Liver (tissue), 9 donors: ENCODE results near the gene PRKAR1B. TPM values are rescaled to one million over a fixed set of nuclear protein-coding genes. Genes with fewer than 3 reads are reported as not detected.

Experiments
- DNase-seq: peaks from one replicate; pipeline ENCODE4 v3.0.0-alpha.2; 2017; ENCODE audit warnings: low spot score
- H3K27ac ChIP-seq, 2 donors: one replicate each; pipeline ENCODE4 v1.7.0; 2013; ENCODE audit warnings: inconsistent platforms in 2 of 2, low read length in 2 of 2, control low read depth in 1 of 2, low read depth in 1 of 2, mild to moderate bottlenecking in 1 of 2
- H3K27me3 ChIP-seq, 4 donors: one replicate each; pipeline versions ENCODE4 v1.6.1 to v1.7.0; 2013; ENCODE audit warnings: low read length in 3 of 4, inconsistent platforms in 1 of 4, mild to moderate bottlenecking in 1 of 4, moderate library complexity in 1 of 4; ENCODE audit not compliant: control insufficient read depth in 4 of 4, insufficient read depth in 4 of 4
- H3K36me3 ChIP-seq, 4 donors: one replicate each; pipeline versions ENCODE4 v1.6.1 to v1.7.0; 2013; ENCODE audit warnings: low read length in 3 of 4, mild to moderate bottlenecking in 3 of 4, low read depth in 1 of 4, moderate library complexity in 1 of 4; ENCODE audit not compliant: control insufficient read depth in 4 of 4, insufficient read depth in 3 of 4
- H3K4me1 ChIP-seq, 4 donors: one replicate each; pipeline versions ENCODE4 v1.6.1 to v1.7.0; 2013; ENCODE audit warnings: low read length in 3 of 4, mild to moderate bottlenecking in 3 of 4, moderate library complexity in 1 of 4; ENCODE audit not compliant: control insufficient read depth in 4 of 4, insufficient read depth in 4 of 4
- H3K4me3 ChIP-seq, 3 donors: one replicate each; pipeline versions ENCODE4 v1.6.1 to v1.7.0; 2013; ENCODE audit warnings: low read length in 3 of 3, control low read depth in 1 of 3, low read depth in 1 of 3, mild to moderate bottlenecking in 1 of 3
- H3K9ac ChIP-seq, 2 donors: one replicate each; pipeline ENCODE4 v1.7.0; 2013; ENCODE audit warnings: low read length in 2 of 2, mild to moderate bottlenecking in 2 of 2, moderate library complexity in 2 of 2, control low read depth in 1 of 2, low read depth in 1 of 2
- H3K9me3 ChIP-seq, 4 donors: one replicate each; pipeline versions ENCODE4 v1.6.1 to v1.7.0; 2013; ENCODE audit warnings: low read length in 3 of 4; ENCODE audit not compliant: control insufficient read depth in 4 of 4
- ATF3 ChIP-seq: IDR thresholded peaks from 2 replicates; pipeline ENCODE4 v1.6.1; 2016; ENCODE audit warnings: antibody characterized with exemption
- CTCF ChIP-seq: fragments of 150-350 bp; IDR thresholded peaks from 2 replicates; pipeline ENCODE4 v1.5.1; 2017; ENCODE audit warnings: improper control_type of control experiment, low read depth, low read length; ENCODE audit not compliant: missing input control
- EGR1 ChIP-seq, 2 donors: IDR thresholded peaks; 2 replicates each; pipeline ENCODE4 v1.6.1; 2016 to 2018; ENCODE audit warnings: antibody characterized with exemption in 2 of 2, low read depth in 2 of 2
- FOXA1 ChIP-seq: IDR thresholded peaks from 2 replicates; pipeline ENCODE4 v1.6.1; 2016; ENCODE audit warnings: antibody characterized with exemption
- FOXA2 ChIP-seq: IDR thresholded peaks from 2 replicates; pipeline ENCODE4 v1.6.1; 2016; ENCODE audit warnings: antibody characterized with exemption
- GABPA ChIP-seq, 2 donors: IDR thresholded peaks in 1 of 2; conservative IDR thresholded peaks in 1 of 2; 2 replicates each; pipeline ENCODE4 v1.6.1; 2016; ENCODE audit warnings: antibody characterized with exemption in 2 of 2, mild to moderate bottlenecking in 1 of 2, moderate library complexity in 1 of 2
- HNF4A ChIP-seq, 2 donors: conservative IDR thresholded peaks; 2 replicates each; pipeline ENCODE4 v1.6.1; 2016; ENCODE audit warnings: antibody characterized with exemption in 2 of 2, mild to moderate bottlenecking in 2 of 2
- HNF4G ChIP-seq: IDR thresholded peaks from 2 replicates; pipeline ENCODE4 v1.6.1; 2016; ENCODE audit warnings: antibody characterized with exemption
- JUND ChIP-seq, 2 donors: IDR thresholded peaks; 2 replicates each; pipeline ENCODE4 v1.6.1; 2016; ENCODE audit warnings: antibody characterized with exemption in 2 of 2
- MAX ChIP-seq: IDR thresholded peaks from 2 replicates; pipeline ENCODE4 v1.6.1; 2016; ENCODE audit warnings: antibody characterized with exemption
- NR2F2 ChIP-seq: IDR thresholded peaks from 2 replicates; pipeline ENCODE4 v1.6.1; 2016; ENCODE audit warnings: antibody characterized with exemption
- RAD21 ChIP-seq, 2 donors: IDR thresholded peaks; 2 replicates each; pipeline ENCODE4 v1.6.1; 2016; ENCODE audit warnings: antibody characterized with exemption in 2 of 2, mild to moderate bottlenecking in 2 of 2
- REST ChIP-seq: IDR thresholded peaks from 2 replicates; pipeline ENCODE4 v1.6.1; 2016; ENCODE audit warnings: antibody characterized with exemption, mild to moderate bottlenecking
- RXRA ChIP-seq, 2 donors: IDR thresholded peaks; 2 replicates each; pipeline ENCODE4 v1.6.1; 2017 to 2018; ENCODE audit warnings: antibody characterized with exemption in 2 of 2, mild to moderate bottlenecking in 1 of 2
- SP1 ChIP-seq: IDR thresholded peaks from 2 replicates; pipeline ENCODE4 v1.6.1; 2018; ENCODE audit warnings: antibody characterized with exemption, mild to moderate bottlenecking
- TAF1 ChIP-seq: conservative IDR thresholded peaks from 2 replicates; pipeline ENCODE4 v1.6.1; 2016; ENCODE audit warnings: antibody characterized with exemption, mild to moderate bottlenecking
- YY1 ChIP-seq: IDR thresholded peaks from 2 replicates; pipeline ENCODE4 v1.6.1; 2016; ENCODE audit warnings: antibody characterized with exemption, mild to moderate bottlenecking
- ZBTB33 ChIP-seq: IDR thresholded peaks from 2 replicates; pipeline ENCODE4 v1.6.1; 2016; ENCODE audit warnings: antibody characterized with exemption
- WGBS: extraction: QIAGEN DNeasy Blood & Tissue Kit; methylation state at CpG from one replicate; pipeline ENCODE4 v1.1.7; 2013; 5-methylcytosine and 5-hydroxymethylcytosine counted together
- polyA plus RNA-seq, 2 donors: library from polyadenylated mRNA; stranded (reverse) in 1 of 2; unstranded in 1 of 2; fragments of 200-250 nt in 1 of 2; fragments of >200 nt in 1 of 2; fragmentation: Nextera tagmentation in 1 of 2; extraction: Ambion mirVana in 1 of 2; gene quantifications; one replicate each; pipeline versions ENCODE4 v1.2.1 to v1.2.3, GENCODE V29; 2013 to 2015
- total RNA-seq, 2 donors: library from RNA; depleted of rRNA; stranded (reverse); fragments of >200 nt; gene quantifications; one replicate each; pipeline ENCODE4 v1.2.3, GENCODE V29; 2014
- donor health status: healthy.
- donor health status: healthy.
- donor health status: healthy.
- donor health status: healthy.
- donor health status: healthy.

PRKAR1B gene
- total and polyA plus RNA-seq, 4 donors: 11.1 to 14.4 (median 12.4) TPM

GRCh38 chr7:584820-585219 lies 142.3 kb downstream of the PRKAR1B start:
- Histone ChIP-seq H3K4me3 (no peak overlapping the region), H3K9ac (no peak overlapping the region), H3K4me1 (no peaks in the 10 kb centered on the region), H3K36me3 (peaks cover 0 to 4% (median under 1%) of the 10 kb centered on the region in 4 donors), H3K9me3 (no peaks in the 10 kb centered on the region), H3K27me3 (no peaks in the 10 kb centered on the region), H3K27ac (no peak overlapping the region)
- DNase-seq: no peak
- 97% methylated on average over 12 of the region's 12 CpGs for WGBS
- TF ChIP-seq HNF4A (conservative IDR thresholded peaks at IDR 0.05): no peak
- no peak for TF ChIP-seq GABPA (IDR thresholded peaks at IDR 0.05 in 1 of 2, conservative IDR thresholded peaks at IDR 0.05 in 1 of 2)
- TF ChIP-seq HNF4G: no peak
- TF ChIP-seq ATF3: no peak
- no peak for TF ChIP-seq MAX
- no peak for TF ChIP-seq RXRA (IDR thresholded peaks at IDR 0.05)
- TF ChIP-seq REST: no peak
- no peak for TF ChIP-seq ZBTB33
- no peak for TF ChIP-seq CTCF
- no peak for TF ChIP-seq YY1
- no peak for TF ChIP-seq FOXA1
- TF ChIP-seq EGR1 (IDR thresholded peaks at IDR 0.05; ENCODE audit: low read depth in 2 of 2): no peak
- no peak for TF ChIP-seq SP1
- TF ChIP-seq FOXA2: no peak
- no peak for TF ChIP-seq RAD21 (IDR thresholded peaks at IDR 0.05)
- TF ChIP-seq JUND (IDR thresholded peaks at IDR 0.05): no peak
- no peak for TF ChIP-seq TAF1
- no peak for TF ChIP-seq NR2F2

GRCh38 chr7:584122-584465 lies 143.0 kb downstream of the PRKAR1B start:
- DNase-seq: no peak
- WGBS: 80% methylated on average over 15 of the region's 15 CpGs
- H3K27ac ChIP-seq: no peak overlapping the region

More at GRCh38 chr7:584122-584465, 143.0 kb downstream of the PRKAR1B start:
- Histone ChIP-seq H3K36me3 (peaks cover 0 to 4% (median 0%) of the 10 kb centered on the region in 4 donors), H3K4me3 (no peak overlapping the region), H3K27me3 (no peaks in the 10 kb centered on the region), H3K9ac (no peak overlapping the region), H3K9me3 (no peaks in the 10 kb centered on the region), H3K4me1 (no peaks in the 10 kb centered on the region)
- TF ChIP-seq YY1 (no peak), EGR1 (IDR thresholded peaks at IDR 0.05; ENCODE audit: low read depth in 2 of 2) (no peak), JUND (IDR thresholded peaks at IDR 0.05) (no peak), HNF4G (no peak), ATF3 (no peak), GABPA (IDR thresholded peaks at IDR 0.05 in 1 of 2, conservative IDR thresholded peaks at IDR 0.05 in 1 of 2) (no peak)
